Measurements from ENCODE around the gene ANO8.

DNA sequence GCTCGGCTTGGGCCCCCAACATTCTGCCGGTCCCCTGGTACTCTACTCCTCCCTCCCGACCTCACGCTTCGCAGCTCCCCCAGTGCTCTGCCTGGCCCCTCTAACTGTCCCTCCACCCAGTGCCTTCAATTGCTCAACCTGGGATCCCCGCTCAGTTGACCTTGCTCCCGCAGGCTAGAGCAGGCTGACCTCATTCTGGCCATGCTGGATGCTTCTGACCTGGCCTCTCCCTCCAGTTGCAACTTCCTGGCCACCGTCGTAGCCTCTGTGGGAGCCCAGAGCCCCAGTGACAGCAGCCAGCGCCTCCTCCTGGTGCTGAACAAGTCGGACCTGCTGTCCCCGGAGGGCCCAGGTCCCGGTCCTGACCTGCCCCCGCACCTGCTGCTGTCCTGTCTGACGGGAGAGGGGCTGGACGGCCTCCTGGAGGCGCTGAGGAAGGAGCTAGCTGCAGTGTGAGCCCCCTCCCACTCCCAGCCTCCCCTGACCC, 6.3 kb upstream of the ANO8 start:
- TF ChIP-seq, protein P1, sequence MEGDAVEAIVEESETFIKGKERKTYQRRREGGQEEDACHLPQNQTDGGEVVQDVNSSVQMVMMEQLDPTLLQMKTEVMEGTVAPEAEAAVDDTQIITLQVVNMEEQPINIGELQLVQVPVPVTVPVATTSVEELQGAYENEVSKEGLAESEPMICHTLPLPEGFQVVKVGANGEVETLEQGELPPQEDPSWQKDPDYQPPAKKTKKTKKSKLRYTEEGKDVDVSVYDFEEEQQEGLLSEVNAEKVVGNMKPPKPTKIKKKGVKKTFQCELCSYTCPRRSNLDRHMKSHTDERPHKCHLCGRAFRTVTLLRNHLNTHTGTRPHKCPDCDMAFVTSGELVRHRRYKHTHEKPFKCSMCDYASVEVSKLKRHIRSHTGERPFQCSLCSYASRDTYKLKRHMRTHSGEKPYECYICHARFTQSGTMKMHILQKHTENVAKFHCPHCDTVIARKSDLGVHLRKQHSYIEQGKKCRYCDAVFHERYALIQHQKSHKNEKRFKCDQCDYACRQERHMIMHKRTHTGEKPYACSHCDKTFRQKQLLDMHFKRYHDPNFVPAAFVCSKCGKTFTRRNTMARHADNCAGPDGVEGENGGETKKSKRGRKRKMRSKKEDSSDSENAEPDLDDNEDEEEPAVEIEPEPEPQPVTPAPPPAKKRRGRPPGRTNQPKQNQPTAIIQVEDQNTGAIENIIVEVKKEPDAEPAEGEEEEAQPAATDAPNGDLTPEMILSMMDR (IDR thresholded peaks at IDR 0.05): peak in 2 of 4 donors; percentile 21 to 23
- TF ChIP-seq POLR2A (IDR thresholded peaks at IDR 0.05): peak; percentile 56

Data from right lobe of liver (tissue), 4 donors.